CD8-positive, alpha-beta memory T cell (primary cell): ENCODE results near the gene NEAT1. TPM values are rescaled to one million over a fixed set of nuclear protein-coding genes. Genes with fewer than 3 reads are reported as not detected.

ENCODE experiments used
- CTCF ChIA-PET: fragments of 350-600 bp; sonication (Branson Sonifier 250); formaldehyde crosslinking; loops from one replicate; lab custom pipeline; 2021; ENCODE audit warnings: antibody characterized with exemption; lab: Charles Lee
- POLR2A ChIA-PET: fragments of 350-600 bp; sonication (Branson Sonifier 250); formaldehyde crosslinking; loops from one replicate; lab custom pipeline; 2021; ENCODE audit warnings: antibody characterized with exemption; lab: Charles Lee
- DNase-seq, 5 donors: peaks; one replicate each; pipeline versions ENCODE4 v3.0.0 to v3.0.0-alpha.2; 2020 to 2022; ENCODE audit warnings: mixed read lengths in 1 of 5
- H3K27ac ChIP-seq: one replicate; pipeline ENCODE4 v1.7.0; 2013; ENCODE audit warnings: low read depth, mild to moderate bottlenecking, low read length, moderate library complexity
- H3K27me3 ChIP-seq: 2 replicates; pipeline ENCODE4 v1.7.0; 2013; ENCODE audit warnings: low read length, mild to moderate bottlenecking; ENCODE audit not compliant: insufficient read depth, poor library complexity, severe bottlenecking
- H3K36me3 ChIP-seq: 2 replicates; pipeline ENCODE4 v1.7.0; 2013; ENCODE audit warnings: mild to moderate bottlenecking, low read length, moderate library complexity; ENCODE audit not compliant: insufficient read depth
- H3K4me1 ChIP-seq: 2 replicates; pipeline ENCODE4 v1.7.0; 2013; ENCODE audit warnings: mild to moderate bottlenecking, low read length, moderate library complexity; ENCODE audit not compliant: insufficient read depth
- H3K4me3 ChIP-seq: 2 replicates; pipeline ENCODE4 v1.7.0; 2013; ENCODE audit warnings: mild to moderate bottlenecking, low read length
- H3K9me3 ChIP-seq: 2 replicates; pipeline ENCODE4 v1.7.0; 2013; ENCODE audit warnings: mild to moderate bottlenecking, low read length
- H3K27ac Mint-ChIP-seq, 8 donors: one replicate each; pipeline ENCODE4 v1.8.0; 2020 to 2021; ENCODE audit warnings: mixed read lengths in 8 of 8, mild to moderate bottlenecking in 6 of 8, inconsistent platforms in 3 of 8, moderate library complexity in 3 of 8
- H3K27me3 Mint-ChIP-seq, 2 donors: one replicate each; pipeline ENCODE4 v1.8.0; 2020 to 2021; ENCODE audit warnings: mixed read lengths in 2 of 2, mild to moderate bottlenecking in 1 of 2, moderate library complexity in 1 of 2
- H3K36me3 Mint-ChIP-seq, 3 donors: one replicate each; pipeline ENCODE4 v1.8.0; 2020 to 2021; ENCODE audit warnings: mixed read lengths in 3 of 3, inconsistent platforms in 1 of 3, mild to moderate bottlenecking in 1 of 3
- H3K4me1 Mint-ChIP-seq, 3 donors: one replicate each; pipeline ENCODE4 v1.8.0; 2020 to 2021; ENCODE audit warnings: mixed read lengths in 3 of 3, inconsistent platforms in 1 of 3, mild to moderate bottlenecking in 1 of 3
- H3K4me3 Mint-ChIP-seq, 7 donors: one replicate each; pipeline ENCODE4 v1.8.0; 2020 to 2021; ENCODE audit warnings: mixed read lengths in 7 of 7, mild to moderate bottlenecking in 6 of 7, moderate library complexity in 4 of 7, inconsistent platforms in 2 of 7
- H3K9me3 Mint-ChIP-seq, 5 donors: one replicate each; pipeline ENCODE4 v1.8.0; 2020 to 2022; ENCODE audit warnings: mixed read lengths in 5 of 5, mild to moderate bottlenecking in 3 of 5, moderate library complexity in 2 of 5, inconsistent platforms in 1 of 5
- polyA plus RNA-seq: library from polyadenylated mRNA; unstranded; fragments of 300-500 nt; fragmentation: Illumina TruSeq; gene quantifications from one replicate; pipeline ENCODE4 v1.2.3, GENCODE V29; 2021
- total RNA-seq, 2 experiments: library from RNA; stranded (reverse); gene quantifications; one replicate each; pipeline ENCODE4 v1.2.3, GENCODE V29; 2021

The NEAT1 gene
- total and polyA plus RNA-seq, 3 experiments from 2014 or later: 2.7 to 204 (median 196) TPM

DNA sequence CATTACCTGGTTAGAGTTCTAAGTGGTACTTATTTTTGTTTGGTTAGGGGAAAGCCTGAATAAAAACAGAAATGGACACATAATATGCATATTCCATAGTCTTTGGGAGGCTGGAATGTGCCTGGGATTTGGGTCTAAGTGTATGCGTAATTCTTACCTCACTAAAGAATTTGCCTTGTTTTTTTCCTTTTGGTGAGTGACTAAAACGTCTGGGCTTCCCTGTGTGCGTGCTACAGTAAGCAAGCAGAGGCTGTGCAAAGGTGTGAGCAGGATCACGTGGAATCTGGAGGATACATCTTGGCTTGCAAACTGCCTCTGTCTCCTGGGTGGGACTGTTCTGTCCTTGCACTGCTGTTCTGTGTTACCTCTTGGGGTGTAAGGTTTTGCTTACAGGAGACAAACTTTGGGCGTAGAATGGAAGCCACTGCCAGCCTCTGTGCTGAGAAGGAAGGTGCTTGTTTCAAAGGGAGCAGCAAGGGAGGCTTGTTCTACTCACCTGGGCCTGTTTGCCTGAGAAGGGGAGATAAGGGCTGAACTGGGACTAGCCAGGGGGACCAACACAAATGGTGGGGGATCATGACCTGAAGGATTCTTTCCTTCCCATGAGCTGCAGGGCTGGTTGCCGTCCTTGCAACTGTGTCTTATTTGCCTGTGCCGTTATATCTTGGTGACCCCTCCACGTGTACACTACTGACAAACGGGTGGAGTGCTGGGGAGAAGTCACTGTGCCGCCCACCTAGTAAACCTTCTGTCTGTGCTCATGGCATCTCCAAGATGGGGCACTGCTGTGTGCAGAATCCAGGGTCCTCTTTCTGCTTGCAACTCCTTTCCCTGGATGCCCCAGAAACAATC, 4.5 kb downstream of the NEAT1 start:
- H3K36me3 Mint-ChIP-seq: peaks cover 28 to 60% (median 32%) of the 10 kb centered on the region in 3 donors
- peaks cover 62 to 69% (median 63%) of the 10 kb centered on the region in 3 donors for H3K4me1 Mint-ChIP-seq
- no peaks in the 10 kb centered on the region for H3K9me3 ChIP-seq
- peak overlapping the region; percentile 94 to 100 (median 97) for H3K27ac Mint-ChIP-seq
- H3K4me3 ChIP-seq: peak overlapping the region; percentile 89
- ChIA-PET CTCF (interaction anchor here (1.2 to 2.3 kb wide), 3 partner anchors 10 to 13 kb away, joined by 3 to 16 read pairs (median 4); no protein-coding TSS in a partner anchor), POLR2A (interaction anchor here (1.0 to 20.1 kb wide), 3 partner anchors 8 to 77 kb away, joined by 3 to 1366 read pairs (median 5); partner anchors contain the start of gene MALAT1)
- peak overlapping the region; percentile 93 to 97 (median 94) for H3K4me3 Mint-ChIP-seq
- no peaks in the 10 kb centered on the region for H3K27me3 ChIP-seq
- H3K27ac ChIP-seq: peak overlapping the region; percentile 98
- H3K36me3 ChIP-seq: peaks cover 6% of the 10 kb centered on the region
- DNase-seq: peak in 2 of 5 donors; percentile 29
- peaks cover 0 to 19% of the 10 kb centered on the region in 2 donors for H3K27me3 Mint-ChIP-seq
- peaks cover 0 to 4% (median 0%) of the 10 kb centered on the region in 5 donors for H3K9me3 Mint-ChIP-seq
- peaks cover 57% of the 10 kb centered on the region for H3K4me1 ChIP-seq

DNA sequence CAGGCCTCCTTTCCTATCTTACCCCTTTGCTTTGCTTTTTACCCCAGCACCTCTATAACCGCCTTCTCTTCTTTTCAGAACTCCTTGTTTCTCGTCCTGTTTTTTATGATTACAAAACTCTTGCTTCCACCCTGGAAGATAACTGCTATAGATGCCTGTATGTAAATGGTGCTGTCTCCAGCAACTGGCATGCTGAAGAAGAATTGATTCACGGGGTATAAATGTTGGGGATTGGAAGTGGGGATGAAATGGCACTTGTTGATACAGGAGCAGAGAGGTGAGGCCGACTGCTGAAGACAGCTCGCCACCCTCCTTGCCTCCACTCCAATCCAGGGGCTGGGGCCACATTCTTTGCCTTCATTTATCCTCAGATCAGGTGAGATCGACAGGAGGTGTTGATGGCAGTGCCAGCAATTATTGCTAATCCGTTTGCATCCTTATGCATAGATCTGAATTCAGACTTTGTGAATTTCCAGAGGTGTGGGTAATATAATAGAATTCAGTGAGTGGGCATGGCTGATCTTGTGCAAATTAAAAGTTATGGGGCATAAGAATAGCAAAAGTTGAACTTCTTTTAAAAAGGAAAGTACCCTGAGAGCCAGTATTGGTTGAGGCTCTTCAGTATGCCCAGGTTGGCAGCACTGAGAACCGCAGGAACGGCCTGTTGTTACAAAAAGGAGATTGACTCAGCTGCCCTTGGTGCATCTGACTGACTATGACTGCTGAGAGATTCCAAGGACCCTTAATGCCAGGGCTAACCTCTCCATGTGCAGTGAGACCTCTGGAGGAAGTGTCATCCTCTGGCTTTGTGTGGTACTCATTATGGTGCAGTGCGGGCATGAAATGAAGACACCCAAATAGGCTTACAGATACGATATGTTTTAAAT, 5.3 kb downstream of the NEAT1 start:
- H3K27ac ChIP-seq: peak overlapping the region; percentile 98
- POLR2A ChIA-PET: interaction anchor here (1.0 to 20.1 kb wide), 3 partner anchors 9 to 76 kb away, joined by 3 to 1366 read pairs (median 5); partner anchors contain the start of gene MALAT1
- CTCF ChIA-PET: interaction anchor here (1.2 to 1.6 kb wide), 2 partner anchors 11 to 13 kb away, joined by 3 to 4 read pairs; no protein-coding TSS in a partner anchor
- peaks cover 0 to under 1% (median 0%) of the 10 kb centered on the region in 5 donors for H3K9me3 Mint-ChIP-seq
- peaks cover 71 to 73% (median 72%) of the 10 kb centered on the region in 3 donors for H3K4me1 Mint-ChIP-seq
- H3K4me3 Mint-ChIP-seq: peak overlapping the region; percentile 93 to 97 (median 94)
- H3K4me3 ChIP-seq: peak overlapping the region; percentile 89
- peaks cover 66% of the 10 kb centered on the region for H3K4me1 ChIP-seq
- DNase-seq: peak in 3 of 5 donors; percentile 27 to 54 (median 30)
- H3K9me3 ChIP-seq: no peaks in the 10 kb centered on the region
- peak overlapping the region; percentile 94 to 100 (median 97) for H3K27ac Mint-ChIP-seq
- peaks cover 26 to 57% (median 28%) of the 10 kb centered on the region in 3 donors for H3K36me3 Mint-ChIP-seq
- peaks cover 0 to 12% of the 10 kb centered on the region in 2 donors for H3K27me3 Mint-ChIP-seq
- H3K36me3 ChIP-seq: peaks cover 6% of the 10 kb centered on the region
- no peaks in the 10 kb centered on the region for H3K27me3 ChIP-seq

DNA sequence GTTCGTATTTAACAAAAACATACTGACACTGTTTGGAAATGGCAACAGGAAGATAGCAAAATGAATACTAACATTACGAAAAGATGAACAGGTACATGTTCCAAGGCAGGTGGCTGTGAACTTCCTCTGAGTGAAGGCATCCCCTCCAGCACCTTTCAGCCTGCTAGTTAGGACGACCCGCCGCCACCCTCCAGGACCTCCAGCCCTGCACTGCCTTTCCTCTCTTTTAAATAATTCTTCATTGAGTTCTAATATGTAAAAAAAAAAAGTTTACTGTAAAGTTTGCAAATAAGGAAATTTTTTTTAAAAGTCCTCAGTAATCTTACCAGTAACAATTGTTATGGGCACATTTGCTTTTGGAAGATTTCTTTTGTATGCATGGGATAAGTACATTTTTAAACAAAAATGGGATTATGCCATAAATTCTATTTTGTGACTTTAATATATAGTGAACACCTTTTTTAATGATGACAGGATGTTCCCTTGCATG, 6.0 kb downstream of the NEAT1 start:
- Mint-ChIP-seq H3K36me3 (peaks cover 24 to 55% (median 26%) of the 10 kb centered on the region in 3 donors), H3K4me1 (peaks cover 76 to 79% (median 79%) of the 10 kb centered on the region in 3 donors), H3K27ac (peak overlapping the region; percentile 94 to 100 (median 97)), H3K4me3 (peak overlapping the region; percentile 93 to 97 (median 94)), H3K9me3 (no peaks in the 10 kb centered on the region), H3K27me3 (peaks cover 0 to 6% of the 10 kb centered on the region in 2 donors)
- Histone ChIP-seq H3K9me3 (no peaks in the 10 kb centered on the region), H3K4me1 (peaks cover 70% of the 10 kb centered on the region), H3K4me3 (peak overlapping the region; percentile 89), H3K27me3 (no peaks in the 10 kb centered on the region), H3K36me3 (peaks cover 5% of the 10 kb centered on the region), H3K27ac (peak overlapping the region; percentile 98)
- ChIA-PET CTCF (interaction anchor here (0.7 to 2.2 kb wide), 4 partner anchors 9 to 40 kb away, joined by 3 to 15 read pairs (median 5); no protein-coding TSS in a partner anchor), POLR2A (interaction anchor here (1.5 to 20.1 kb wide), 2 partner anchors 11 to 75 kb away, joined by 9 to 1366 read pairs; partner anchors contain the start of gene MALAT1)
- peak in 2 of 5 donors; percentile 23 to 40 for DNase-seq

DNA sequence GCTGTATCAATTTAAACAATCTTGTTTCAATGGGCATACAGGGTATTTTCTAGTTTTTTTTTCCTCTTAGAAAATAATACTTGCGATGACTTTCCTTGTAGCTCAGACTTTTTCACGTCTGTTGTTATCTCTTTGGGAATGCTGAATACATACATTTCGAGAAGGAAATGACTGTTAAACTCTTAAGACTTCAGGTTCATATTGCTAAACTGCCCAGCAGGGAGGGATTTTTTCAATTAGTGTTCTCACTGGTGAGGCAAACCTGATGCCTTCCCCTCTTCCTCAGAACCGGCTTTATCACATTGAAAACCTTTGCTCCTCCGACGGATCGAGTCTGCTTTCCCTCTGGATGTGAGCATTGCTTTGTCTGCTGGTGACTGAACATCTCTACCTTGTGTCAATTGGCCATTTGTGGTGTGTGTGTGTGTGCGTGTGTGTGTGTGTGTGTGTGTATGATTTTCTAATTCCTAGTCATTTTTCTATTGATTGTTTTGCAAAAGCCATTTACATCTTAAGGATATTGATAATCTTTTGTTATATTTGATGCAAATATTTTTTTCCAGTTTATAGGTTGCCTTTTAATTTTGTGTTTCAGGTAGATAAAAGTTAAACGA, 6.6 kb downstream of the NEAT1 start:
- peaks cover 73% of the 10 kb centered on the region for H3K4me1 ChIP-seq
- DNase-seq: peak in 2 of 5 donors; percentile 10 to 42
- H3K27ac Mint-ChIP-seq: peak overlapping the region; percentile 94 to 100 (median 97)
- no peaks in the 10 kb centered on the region for H3K9me3 Mint-ChIP-seq
- no peaks in the 10 kb centered on the region for H3K27me3 ChIP-seq
- ChIA-PET POLR2A (interaction anchor here (1.5 to 20.1 kb wide), 3 partner anchors 9 to 74 kb away, joined by 9 to 1366 read pairs (median 23); partner anchors contain the start of gene MALAT1), CTCF (interaction anchor here (0.7 to 2.2 kb wide), 5 partner anchors 9 to 68 kb away, joined by 3 to 15 read pairs (median 4); no protein-coding TSS in a partner anchor)
- peaks cover 20 to 53% (median 23%) of the 10 kb centered on the region in 3 donors for H3K36me3 Mint-ChIP-seq
- H3K36me3 ChIP-seq: no peaks in the 10 kb centered on the region
- H3K4me1 Mint-ChIP-seq: peaks cover 76 to 85% (median 84%) of the 10 kb centered on the region in 3 donors
- H3K4me3 ChIP-seq: peak overlapping the region; percentile 51
- H3K27ac ChIP-seq: peak overlapping the region; percentile 98
- no peaks in the 10 kb centered on the region for H3K9me3 ChIP-seq
- peak overlapping the region; percentile 93 to 97 (median 94) for H3K4me3 Mint-ChIP-seq
- peaks cover 0 to 3% of the 10 kb centered on the region in 2 donors for H3K27me3 Mint-ChIP-seq

DNA sequence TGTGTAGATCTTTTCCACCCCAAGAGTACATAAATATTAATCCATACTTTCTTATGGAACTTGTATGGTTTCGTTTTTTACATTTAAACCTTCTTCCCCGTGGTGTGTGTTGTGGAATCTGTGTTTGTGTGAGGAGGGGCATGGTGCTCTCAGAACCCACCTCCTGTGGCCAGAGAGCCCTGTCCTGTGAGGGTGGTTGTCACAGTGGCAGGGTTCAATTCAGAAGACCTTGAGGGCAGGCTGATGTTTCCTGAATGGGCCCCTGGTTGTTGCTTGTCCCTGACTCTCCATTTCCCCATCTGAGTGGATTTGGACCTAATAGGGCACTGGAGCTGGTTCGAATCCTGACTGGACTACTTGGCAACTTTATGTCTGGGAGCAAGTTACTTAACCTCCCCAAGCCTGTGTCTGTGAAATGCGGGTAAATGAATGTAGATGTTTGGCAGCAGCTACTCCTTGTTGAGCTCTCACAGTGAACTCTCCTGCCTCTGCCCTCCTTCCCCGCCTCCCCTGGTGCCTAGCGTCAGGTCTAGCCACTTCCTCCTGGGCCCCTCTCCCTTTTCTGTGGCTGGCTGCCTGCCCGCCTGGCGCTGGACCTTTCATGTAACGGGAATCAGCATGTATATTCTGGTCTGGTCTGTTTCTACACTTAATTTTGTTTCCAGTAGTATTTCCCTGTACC, 7.3 kb downstream of the NEAT1 start:
- Mint-ChIP-seq H3K27me3 (peaks cover 0 to 3% of the 10 kb centered on the region in 2 donors), H3K4me3 (peak overlapping the region; percentile 93 to 97 (median 94)), H3K4me1 (peaks cover 82 to 92% (median 91%) of the 10 kb centered on the region in 3 donors), H3K36me3 (peaks cover 18 to 53% (median 20%) of the 10 kb centered on the region in 3 donors), H3K9me3 (no peaks in the 10 kb centered on the region), H3K27ac (peak overlapping the region; percentile 94 to 100 (median 97))
- CTCF ChIA-PET: interaction anchor here (1.0 to 2.2 kb wide), 6 partner anchors 11 to 74 kb away, joined by 3 to 15 read pairs (median 5); partner anchors contain the start of gene MALAT1
- H3K4me3 ChIP-seq: peak overlapping the region; percentile 51
- peaks cover 76% of the 10 kb centered on the region for H3K4me1 ChIP-seq
- POLR2A ChIA-PET: interaction anchor here (0.6 to 20.1 kb wide), 7 partner anchors 9 to 74 kb away, joined by 3 to 1366 read pairs (median 9); partner anchors contain the start of gene MALAT1
- no peaks in the 10 kb centered on the region for H3K36me3 ChIP-seq
- peak overlapping the region; percentile 55 for H3K27ac ChIP-seq
- H3K9me3 ChIP-seq: no peaks in the 10 kb centered on the region
- peak in 2 of 5 donors; percentile 54 to 71 for DNase-seq
- no peaks in the 10 kb centered on the region for H3K27me3 ChIP-seq
